ENCODE results near the gene WASF2.

DNA sequence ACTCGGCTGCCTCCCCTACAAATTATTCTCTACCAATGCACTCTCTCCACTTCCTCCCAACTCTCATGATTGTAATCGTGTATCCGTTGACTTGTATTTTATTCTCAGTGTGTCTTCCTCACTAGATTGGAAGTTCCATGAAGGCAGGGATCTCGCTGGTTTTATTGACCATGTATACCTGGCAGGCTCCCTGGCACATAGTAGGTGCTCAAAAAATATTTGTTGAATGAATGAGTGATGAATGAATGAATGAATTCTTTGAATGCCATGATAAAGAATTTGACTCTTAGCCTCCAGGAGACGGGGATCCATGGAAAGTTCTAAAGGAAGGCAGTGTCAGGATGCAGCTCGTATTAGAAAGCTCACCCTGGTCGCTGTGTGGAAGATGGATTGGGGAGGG is 28.8 kb upstream of the WASF2 start:
- TF ChIP-seq, protein P1, sequence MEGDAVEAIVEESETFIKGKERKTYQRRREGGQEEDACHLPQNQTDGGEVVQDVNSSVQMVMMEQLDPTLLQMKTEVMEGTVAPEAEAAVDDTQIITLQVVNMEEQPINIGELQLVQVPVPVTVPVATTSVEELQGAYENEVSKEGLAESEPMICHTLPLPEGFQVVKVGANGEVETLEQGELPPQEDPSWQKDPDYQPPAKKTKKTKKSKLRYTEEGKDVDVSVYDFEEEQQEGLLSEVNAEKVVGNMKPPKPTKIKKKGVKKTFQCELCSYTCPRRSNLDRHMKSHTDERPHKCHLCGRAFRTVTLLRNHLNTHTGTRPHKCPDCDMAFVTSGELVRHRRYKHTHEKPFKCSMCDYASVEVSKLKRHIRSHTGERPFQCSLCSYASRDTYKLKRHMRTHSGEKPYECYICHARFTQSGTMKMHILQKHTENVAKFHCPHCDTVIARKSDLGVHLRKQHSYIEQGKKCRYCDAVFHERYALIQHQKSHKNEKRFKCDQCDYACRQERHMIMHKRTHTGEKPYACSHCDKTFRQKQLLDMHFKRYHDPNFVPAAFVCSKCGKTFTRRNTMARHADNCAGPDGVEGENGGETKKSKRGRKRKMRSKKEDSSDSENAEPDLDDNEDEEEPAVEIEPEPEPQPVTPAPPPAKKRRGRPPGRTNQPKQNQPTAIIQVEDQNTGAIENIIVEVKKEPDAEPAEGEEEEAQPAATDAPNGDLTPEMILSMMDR (IDR thresholded peaks at IDR 0.05) = no peak
- TF ChIP-seq POLR2AphosphoS5 (IDR thresholded peaks at IDR 0.05) (no peak), POLR2A (IDR thresholded peaks at IDR 0.05) (no peak)
